Activated CD4-positive, CD25-positive, alpha-beta regulatory T cell treated with anti-CD3 and anti-CD28 coated beads, Interleukin-2, amount 50 U/mL, for 72 hours (primary cell): Measurements from ENCODE around the gene JAG1.
A peak's percentile ranks its signal among the peaks of the same experiment; 100 is the strongest.

Experiments used
- DNase-seq: peaks from one replicate; pipeline ENCODE4 v3.0.0; 2021

Gene JAG1

DNA sequence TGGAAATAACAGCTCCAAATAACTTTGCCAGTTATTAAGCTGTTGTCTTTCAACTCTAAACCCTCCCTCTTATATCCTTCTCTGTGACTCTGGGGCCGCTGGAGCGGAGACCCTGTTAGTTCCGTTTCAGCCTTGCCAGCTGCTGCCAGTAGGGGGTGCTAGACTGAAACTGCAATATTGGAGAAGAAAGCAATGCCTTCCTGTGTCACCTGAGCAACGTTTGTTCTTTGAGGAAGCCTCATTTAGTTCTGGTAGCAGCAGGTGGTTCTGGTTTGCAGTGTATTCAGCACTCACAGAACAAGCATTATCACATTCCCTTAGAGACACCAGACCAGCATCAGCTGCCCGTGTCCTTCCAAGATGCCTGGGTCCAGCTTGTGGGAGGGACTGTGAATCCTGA lies 22.9 kb upstream of the JAG1 start:
- no peak for DNase-seq

DNA sequence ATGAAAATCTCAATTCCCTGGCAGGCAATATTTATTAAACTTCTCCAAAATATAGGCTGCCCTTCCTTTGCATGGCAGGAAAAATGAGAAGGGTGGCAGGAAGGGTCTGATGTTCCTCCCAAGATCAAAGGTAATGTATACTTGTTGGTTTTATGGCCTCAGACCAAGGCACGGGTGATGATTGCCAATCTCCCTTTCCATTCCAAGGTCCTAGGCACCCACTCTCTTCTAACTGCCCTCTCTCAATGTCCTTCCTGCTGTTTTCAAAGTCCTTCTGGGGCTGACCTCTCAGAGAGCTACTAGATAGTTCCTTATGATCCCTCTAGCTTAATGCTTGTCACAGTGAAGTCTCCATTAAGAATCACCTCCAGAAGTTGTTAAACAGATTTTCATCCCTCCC lies 15.6 kb upstream of the JAG1 start:
- DNase-seq, result no peak

DNA sequence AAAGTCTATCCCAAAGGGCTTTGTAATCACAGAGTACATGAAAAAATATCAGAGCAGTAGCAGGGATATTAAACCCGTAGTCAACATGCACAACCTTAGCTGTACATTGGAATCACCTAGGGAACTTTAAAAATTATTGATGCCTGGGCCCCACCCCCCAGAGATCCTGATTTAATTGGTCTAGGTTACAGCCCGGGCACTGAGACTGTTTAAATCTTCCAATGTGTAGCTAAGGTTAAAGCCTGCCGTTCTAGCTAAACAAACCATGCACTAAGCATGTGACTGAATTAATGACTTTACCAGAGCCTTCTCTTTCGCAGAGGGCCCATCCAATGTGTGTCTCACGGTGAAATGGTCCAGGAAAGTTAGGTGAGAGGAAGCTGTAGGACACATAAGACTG lies 14.1 kb upstream of the JAG1 start:
- DNase-seq, result no peak

DNA sequence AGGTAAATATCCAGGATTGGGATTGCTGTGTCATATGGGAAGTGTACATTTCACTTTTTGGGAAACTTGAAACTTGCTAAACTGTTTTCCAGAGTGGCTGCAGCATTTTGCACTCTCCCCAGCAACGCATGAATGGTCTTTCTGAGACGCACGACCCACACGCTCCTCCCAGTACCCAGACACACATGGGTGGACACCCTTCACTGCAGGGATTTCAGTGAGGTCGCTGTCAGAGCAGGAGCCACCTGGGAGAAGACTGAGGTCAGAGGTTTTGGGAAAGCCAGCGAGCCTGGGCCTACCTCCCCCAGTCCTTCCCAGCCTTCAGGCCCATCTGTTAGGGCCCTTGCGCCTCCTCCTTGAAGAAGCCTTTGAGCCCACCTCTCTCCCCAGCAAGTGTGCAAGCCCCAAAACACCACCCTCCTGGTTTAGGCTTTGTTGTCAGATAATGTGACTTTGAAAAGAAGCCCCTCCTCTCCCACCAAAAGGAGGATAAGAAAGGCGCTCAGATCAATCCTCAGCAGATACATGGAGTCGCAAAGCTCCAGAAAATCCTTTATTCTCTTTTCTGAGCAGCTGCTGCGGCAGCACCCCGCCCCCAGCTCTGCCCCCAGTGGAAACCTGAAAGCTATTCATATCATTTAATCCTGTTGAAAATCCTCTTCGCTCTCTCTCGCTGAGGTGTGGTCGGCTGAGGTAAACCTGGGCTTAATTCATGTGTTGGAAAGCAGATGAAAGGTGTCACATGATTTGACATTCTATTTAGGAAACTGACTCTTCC lies 12.7 kb upstream of the JAG1 start:
- no peak for DNase-seq

DNA sequence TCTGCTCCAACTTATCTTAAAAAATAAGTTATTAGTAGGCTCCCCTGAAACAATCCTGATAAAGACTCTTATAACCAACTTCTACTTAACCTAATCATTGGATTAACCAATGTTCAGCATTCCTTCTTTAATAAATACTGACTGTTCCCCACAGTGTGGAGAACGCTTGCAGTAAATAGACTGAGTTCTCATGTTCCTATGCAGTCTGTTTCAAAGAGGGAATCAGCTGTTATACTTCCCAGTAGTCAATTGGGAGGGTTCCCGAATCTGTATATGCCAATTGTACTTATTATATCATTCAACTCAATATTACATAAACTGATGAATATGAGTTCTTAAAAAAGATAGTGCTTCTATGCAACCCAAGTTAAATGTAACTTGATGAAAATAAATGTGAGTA lies 9.7 kb upstream of the JAG1 start:
- no peak for DNase-seq

DNA sequence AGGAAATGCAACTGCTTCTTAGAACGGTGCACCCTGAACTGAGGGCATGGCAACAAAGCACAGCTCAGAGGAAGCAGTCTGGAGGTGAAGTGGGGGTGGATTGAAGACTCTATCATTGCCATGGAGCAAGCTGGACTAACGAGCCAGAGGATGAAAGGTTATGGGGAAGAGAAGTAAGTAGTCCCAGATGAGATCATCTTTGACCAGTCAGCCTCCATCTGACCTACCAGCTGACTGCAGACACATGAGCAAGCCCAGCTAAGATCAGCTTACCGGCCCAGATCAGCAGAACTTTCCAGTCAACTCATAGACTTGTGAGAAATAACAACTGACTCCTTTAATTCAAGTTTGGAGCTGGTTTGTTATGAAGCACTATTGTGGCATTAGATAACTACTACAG lies 9.1 kb upstream of the JAG1 start:
- DNase-seq, result no peak

DNA sequence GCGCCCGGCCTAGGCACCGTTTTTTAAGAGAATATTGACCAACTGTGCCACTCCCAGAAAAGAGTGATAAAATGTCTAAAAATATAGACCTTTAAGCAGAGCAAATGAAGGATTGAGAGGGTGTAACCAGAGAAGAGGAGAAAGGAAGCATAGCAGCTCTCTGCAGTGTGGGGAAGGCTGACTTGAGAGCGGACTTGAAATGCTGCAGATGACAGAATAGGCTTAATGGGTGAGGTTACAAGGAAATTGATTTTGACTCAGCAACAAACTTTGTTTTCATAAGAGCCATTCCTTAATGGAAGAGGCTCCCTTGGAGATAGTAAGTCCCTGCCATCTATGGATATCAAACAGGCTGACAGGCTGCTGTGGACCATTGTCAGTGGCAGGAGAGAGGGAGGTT lies 7.7 kb upstream of the JAG1 start:
- no peak for DNase-seq

DNA sequence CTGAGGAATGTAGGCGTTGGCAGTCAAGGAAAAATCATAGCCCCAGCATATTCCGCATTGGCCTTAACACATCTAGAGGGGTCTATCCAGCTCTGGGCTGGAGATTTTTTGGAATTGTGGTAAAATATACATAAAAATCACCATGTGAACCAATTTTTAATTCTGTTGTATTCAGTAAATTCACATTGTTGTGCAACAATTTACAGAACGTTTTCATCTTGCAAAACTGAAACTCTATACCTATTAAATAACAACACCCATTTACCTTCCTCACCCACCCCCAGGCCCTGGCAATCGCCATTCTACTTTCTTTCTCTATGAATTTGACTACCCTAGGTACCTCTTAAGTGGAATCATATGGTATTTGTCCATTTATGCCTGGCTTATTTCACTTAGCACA lies 6.8 kb upstream of the JAG1 start:
- no peak for DNase-seq

DNA sequence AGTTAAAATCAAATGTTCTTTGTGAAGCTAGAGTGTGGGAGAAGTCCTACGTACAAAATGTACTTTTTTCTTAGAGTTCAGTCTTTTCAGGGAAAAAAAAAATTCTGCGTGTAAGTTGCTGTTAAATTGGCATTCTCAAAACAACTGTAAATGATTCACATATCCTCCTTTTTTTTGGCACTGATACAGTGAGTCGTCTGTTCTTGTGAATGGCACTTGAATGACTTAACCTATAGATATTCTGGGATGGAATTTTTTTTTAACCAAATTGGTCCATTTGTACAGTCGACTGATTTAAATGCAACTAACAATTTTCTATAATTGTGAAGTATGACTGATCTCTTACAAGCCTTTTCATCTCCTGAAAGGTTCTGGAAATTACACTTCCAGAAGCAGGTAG lies 5.5 kb upstream of the JAG1 start:
- no peak for DNase-seq

DNA sequence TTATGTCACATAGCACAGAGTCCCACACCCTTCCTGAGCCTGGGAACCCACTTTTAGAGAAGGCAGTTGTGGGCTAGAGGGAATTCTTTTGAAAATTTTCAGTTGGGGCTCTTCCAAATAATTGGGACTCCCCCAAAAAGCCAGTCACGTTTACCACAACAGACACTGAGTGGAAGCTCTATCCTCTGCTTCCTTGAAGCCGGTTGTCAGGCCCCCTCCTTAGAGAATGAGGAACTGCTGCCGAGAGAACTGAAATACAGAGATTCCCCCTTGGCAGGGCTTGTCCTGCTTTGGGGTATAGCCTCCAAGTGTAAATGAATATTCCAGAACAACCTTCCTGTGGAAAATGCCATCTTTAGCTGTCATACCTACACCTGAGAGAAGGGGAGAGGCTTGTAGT lies 2.7 kb upstream of the JAG1 start:
- DNase-seq, result no peak

DNA sequence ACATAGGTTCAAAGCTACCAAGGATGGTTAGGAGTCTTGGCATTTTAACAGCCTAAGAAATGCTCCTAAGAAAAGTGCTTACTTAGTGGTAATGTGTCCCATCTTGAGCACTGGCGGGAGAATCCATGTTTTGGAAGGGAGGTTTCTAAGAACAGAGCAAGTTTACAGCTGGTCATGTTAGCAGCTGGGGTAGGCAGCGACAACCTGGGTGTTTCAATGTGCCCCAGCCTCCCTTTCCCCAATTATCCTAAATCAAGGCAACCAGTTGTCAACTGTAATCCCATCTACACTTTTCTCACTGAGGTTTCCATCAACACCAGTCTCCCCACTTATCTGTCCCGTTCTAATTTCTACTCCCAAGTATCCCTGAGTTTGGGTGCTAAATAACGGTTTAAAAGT lies 1.6 kb upstream of the JAG1 start:
- no peak for DNase-seq

DNA sequence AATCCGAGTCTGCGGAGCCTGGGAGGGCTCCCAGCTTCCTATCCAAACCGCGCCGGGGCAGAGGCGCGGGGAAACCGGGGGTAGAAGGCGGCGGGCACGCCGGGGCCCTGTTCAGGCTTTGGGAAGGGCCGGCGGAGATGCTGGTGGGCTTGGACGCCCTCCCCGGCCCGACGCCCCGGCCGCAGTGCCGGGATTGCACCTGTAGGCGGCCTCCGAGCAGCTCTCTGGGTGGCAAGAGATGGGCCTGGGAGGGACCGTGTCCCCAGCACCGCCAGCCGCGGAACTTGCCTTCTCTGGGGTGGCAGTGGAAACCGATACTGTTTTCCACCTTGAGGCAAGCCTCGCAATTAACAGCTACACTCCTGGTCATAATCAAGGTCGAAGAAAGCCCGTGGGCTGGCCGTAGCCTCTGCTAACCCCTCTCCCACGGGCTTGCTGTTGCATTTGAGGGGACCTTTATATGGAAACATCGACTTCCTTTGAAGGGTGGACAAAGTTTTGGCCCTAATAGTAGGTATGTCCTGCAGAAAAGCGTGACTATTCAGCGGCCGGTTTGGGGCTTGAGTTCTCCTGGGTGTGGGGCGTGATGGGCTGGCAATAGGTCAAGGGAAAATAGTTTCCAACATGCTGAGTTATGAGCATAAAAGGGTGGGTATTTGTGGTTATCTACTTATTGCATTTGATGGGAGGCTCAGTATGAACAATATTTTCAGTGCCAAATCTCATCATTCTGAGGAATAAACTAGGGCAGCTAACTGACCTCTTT lies 1.1 kb upstream of the JAG1 start:
- no peak for DNase-seq

DNA sequence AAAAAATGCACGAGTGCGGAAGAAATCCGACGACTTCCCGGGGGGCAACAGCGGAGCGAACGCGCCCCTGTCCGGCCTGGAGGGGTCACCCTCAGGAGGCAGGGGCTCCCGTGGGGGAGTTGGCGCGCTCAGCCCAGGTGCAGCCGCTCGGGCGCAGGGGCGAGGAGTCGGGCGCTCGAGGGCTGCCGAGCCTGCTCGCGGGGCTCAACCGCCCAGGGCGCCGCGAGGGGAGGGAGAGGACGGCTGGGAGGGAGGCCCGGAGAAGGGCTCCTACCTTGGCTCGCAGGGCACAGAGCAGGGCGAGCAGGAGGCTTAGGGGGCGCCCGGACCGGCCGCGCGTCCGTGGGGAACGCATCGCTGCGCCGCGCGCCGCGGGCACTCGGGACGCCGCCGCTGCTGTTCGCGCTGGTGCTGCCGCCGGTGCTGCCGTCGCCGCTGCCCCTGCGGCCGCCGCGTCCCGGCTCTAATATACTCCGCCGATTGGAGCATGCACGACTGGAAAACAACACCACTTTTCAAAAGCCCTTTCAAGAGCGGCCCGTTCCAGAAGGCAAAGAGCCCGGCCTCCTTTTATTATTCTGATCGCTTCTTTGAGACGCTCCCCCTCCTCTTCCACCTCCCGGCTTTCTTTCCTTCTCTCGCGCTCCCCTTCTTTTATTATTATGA lies 490 bp downstream of the JAG1 start:
- no peak for DNase-seq

DNA sequence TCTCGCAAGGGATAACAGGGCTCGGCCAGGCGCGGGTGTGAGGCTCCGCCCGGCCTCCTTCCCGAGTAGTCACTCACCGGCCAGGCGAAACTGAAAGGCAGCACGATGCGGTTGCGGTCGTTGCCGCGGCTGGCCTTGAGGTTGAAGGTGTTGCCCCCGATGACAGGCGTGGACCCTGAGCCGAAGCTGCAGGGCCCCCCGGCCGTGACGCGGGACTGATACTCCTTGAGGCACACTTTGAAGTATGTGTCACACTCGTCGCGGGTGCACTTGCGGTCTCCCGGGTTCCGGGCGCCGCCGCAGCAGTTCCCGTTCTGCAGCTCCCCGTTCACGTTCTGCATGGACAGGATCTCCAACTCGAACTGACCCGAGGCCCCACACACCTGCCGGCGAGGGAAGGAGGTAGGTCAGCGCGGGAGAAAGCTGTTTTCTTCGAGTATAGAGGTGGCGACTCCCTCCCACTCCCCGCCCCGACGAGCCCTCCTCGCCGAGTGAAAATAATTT lies 1.1 kb downstream of the JAG1 start:
- DNase-seq, result peak; percentile 53

DNA sequence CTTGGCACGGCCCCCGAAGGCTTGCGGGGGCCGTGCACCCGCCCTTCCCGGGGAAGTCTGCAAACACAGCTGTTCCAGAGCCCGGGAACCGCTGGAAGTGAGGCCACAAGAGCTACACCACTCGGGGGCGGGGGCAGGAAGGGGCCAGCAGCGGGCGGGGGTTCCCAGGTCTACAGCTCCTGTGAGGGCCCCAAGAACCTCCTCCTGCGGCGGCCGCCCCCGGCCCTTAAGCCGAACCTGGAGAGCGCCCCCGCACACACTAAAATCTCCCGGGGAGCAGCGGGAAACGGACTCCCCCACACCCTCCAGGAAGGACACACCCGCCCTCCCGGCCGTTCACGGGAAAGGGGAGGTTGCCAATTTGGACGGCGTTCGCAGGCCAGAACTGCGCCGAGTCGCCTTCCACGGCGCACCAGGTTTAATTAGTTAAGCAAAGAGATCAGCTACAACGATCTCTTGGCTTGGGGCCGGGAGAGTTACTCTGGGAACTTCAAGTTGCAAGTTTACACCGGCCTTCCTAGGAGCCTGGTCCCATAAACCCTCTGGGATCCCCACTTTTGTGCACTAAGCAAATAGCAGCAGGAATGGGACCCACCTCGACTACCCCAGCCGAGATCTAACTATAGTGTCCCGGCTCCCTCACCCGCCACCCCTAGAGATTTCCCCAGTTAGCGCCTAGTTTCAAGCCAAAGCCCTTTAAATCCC lies 1.7 kb downstream of the JAG1 start:
- DNase-seq, result no peak

DNA sequence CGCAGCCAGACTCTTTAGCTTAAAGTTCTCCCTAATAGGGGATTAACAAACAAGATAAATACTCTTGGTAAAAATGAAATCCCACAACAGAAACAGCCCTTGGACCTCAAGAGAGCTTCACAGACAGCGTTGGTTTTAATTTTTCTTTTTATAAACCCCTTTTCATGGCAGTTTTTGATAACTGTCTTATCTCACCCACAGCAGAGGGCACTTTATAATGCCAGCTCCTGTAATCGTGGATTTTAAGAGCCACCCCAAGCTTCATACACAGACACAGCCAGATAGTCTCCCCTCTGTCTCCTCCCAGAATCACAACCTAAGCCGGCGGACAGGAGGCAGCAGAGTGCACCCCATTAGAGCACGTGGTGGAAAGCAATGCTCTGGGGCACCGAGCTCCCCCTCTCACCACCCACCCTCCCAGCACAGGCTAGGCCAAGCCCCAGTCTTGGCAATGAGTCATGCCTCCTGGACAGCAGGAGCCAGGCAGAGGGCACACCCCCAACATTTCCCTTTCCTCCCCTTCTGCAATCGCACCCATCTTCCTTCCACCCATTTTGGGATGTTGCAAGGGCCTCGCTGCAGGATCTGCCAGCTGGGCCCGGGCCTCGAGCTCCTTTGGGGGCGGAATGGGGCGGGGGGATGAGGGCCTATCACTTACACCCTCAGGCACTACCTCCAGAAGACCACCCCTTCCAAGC lies 2.4 kb downstream of the JAG1 start:
- DNase-seq, result no peak

DNA sequence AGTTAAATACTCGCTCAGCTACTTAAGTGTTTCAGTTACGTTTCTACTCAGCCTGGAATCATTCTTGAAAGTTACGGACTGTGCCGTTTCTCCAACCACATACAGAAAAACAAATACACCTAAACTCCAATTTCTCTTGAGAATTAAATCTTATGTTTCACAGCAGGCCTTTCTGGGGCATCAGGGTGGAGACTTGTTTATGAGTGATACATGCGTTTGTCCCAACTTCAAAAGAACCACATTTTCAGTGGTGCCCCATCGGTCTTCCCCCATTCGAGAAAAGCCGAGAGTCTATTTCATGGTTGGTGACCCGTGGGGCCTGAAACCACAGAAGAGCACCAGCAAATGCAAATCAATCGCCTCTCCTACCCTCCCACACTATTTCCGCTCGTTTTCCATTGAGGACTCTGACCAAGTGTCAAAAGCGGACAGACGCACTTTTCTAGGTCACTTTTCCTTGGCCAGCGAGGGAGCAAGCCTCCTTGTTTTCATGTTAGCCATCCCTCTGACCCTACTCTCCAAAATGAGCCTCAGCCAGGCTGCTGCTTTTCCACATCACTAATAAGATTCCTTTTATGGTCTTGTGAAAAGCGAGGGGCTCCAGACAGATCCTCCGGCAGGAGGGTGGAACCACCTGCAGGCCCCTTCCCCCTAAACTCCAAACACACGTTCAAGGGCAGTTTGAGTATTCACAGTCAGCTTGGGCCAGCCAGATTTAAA lies 3.1 kb downstream of the JAG1 start:
- DNase-seq, result no peak

DNA sequence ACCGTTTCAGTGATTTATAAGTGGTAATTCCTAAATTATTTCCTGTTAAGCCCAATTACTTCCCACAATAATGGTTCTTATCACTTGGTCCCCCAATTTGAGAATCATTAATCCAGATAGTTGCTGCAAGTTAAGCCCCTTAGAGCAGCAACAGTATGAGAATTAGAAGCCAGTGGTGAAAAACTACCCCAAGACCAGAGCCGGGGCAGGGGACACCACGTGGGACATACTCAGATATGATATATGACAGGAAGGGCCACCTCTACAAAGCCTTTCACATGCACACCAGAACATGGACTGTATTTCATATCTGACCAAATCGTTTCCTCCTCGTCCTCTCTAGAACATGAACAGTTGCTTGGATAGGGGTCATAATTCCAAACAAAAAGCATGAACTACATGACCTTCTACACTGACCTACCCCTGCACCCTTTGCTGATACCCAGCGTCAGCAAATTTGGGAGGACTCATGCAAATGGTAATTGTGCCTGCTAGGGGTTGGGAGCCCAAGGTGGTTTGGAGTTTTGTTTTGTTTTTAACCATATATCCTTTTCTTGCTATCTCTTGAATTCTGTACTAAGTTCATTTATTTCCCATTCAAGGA lies 3.9 kb downstream of the JAG1 start:
- DNase-seq, result no peak

DNA sequence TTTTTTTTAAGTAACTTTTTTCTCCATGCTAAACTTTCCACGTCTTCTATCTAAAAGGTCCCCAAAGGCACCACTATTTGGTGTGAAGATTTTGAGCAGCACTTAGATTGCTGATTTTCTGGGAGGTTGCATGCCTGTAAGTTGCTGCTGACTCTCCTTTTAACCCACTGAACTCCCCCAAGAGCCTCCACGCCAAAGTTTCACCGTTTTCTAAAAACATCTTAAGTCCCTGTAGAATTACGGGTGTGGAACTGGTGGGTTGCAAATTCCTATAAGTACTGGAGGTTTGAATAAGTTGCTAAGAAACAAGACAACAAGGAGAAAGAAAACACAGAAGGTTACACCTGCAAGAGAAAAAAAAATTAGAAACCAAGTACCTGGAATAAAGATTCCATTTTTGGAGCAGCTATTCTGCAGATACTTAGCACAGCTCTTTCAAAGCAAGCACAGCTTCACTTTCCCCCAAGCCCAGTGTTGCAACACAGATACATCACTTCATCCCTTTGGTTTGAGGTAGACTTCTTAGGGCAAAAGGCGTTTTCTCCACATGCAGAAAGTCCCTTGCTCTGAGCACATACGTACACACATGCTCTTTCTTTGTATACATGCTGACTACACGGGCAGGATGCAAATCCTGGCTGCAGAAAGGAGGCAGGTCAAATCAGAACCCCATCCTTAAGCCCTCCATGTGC lies 5.0 kb downstream of the JAG1 start:
- DNase-seq, result no peak

DNA sequence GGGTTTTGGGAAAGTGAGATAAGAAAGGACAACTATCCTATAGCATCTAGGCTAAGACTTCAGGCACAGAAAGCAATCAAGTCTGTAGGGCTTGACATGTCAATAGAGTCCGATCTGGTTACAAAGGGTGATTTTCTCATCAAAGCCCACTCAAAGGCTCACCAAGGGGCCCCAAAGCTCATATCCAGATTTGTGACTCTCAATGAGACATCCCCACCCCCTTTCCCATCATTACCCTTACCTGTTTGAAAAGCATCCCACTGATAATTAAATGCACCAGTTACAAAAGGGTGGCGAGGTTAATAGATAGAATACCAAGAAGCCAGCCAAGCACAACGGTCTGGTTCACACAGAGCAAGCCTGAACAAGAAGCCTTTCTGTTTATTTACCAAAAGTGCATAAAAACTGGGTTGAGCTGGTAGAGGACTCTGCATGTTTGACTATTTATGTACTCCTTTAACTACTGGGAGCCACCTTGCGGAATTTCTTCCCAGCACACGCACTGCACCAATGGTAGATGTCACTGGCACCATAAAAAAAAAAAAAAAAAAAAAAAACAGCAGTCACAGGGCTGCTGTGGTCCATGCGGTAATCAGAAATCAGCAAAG lies 6.1 kb downstream of the JAG1 start:
- no peak for DNase-seq

DNA sequence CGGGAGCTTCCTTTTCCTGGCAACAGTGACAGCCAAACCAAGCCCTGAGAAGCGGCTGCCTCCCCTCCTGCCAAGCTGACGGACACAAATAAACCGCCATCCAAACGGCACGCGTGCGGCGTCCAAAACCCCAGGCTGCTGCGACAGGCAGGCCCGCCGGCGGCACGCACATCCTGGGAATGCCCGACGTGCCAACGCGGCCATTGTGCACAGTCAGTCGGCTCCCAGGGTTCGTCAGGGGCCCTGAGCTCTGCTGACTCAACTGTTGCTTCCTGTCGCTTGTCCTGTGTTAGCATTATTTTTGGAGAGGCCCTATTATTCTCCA lies 6.8 kb downstream of the JAG1 start:
- no peak for DNase-seq
